Mesenchymal stem cell (in vitro differentiated cells and primary cell): ENCODE results near the gene SYNJ2.

ENCODE experiments used
- DNase-seq: peaks from one replicate; pipeline ENCODE4 v3.0.0-alpha.2; 2013
- H2AFZ ChIP-seq: one replicate; pipeline ENCODE4 v1.6.1; 2013; ENCODE audit warnings: low read depth, mild to moderate bottlenecking, control low read depth, inconsistent platforms, low read length, moderate library complexity
- H2AK5ac ChIP-seq: 2 replicates; pipeline ENCODE4 v1.6.1; 2013; ENCODE audit warnings: low read length, moderate library complexity, mild to moderate bottlenecking, inconsistent platforms; ENCODE audit not compliant: severe bottlenecking
- H2BK120ac ChIP-seq: one replicate; pipeline ENCODE4 v1.6.1; 2013; ENCODE audit warnings: low read depth, mild to moderate bottlenecking, inconsistent platforms, low read length, moderate library complexity
- H2BK12ac ChIP-seq, 2 experiments: one replicate each; pipeline ENCODE4 v1.6.1; 2013; ENCODE audit warnings: inconsistent platforms in 2 of 2, low read length in 2 of 2, mild to moderate bottlenecking in 2 of 2, moderate library complexity in 2 of 2, control low read depth in 1 of 2
- H2BK15ac ChIP-seq: one replicate; pipeline ENCODE4 v1.6.1; 2013; ENCODE audit warnings: mild to moderate bottlenecking, low read depth, inconsistent platforms; ENCODE audit not compliant: poor library complexity, severe bottlenecking
- H2BK5ac ChIP-seq: 2 replicates; pipeline ENCODE4 v1.6.1; 2013; ENCODE audit warnings: low read depth, mild to moderate bottlenecking, low read length, control low read depth, inconsistent platforms; ENCODE audit not compliant: poor library complexity, severe bottlenecking
- H3K14ac ChIP-seq, 2 experiments: one replicate each; pipeline ENCODE4 v1.6.1; 2013; ENCODE audit warnings: inconsistent platforms in 2 of 2, low read length in 2 of 2, control low read depth in 1 of 2, mild to moderate bottlenecking in 1 of 2, moderate library complexity in 1 of 2
- H3K18ac ChIP-seq, 2 experiments: one replicate each; pipeline ENCODE4 v1.6.1; 2013; ENCODE audit warnings: inconsistent platforms in 2 of 2, low read length in 2 of 2, control low read depth in 1 of 2, low read depth in 1 of 2, mild to moderate bottlenecking in 1 of 2
- H3K23ac ChIP-seq, 2 experiments: one replicate each; pipeline ENCODE4 v1.6.1; 2013; ENCODE audit warnings: inconsistent platforms in 2 of 2, low read length in 2 of 2, mild to moderate bottlenecking in 2 of 2, moderate library complexity in 2 of 2, control low read depth in 1 of 2
- H3K27ac ChIP-seq: 2 replicates; pipeline ENCODE4 v1.5.1; 2013; ENCODE audit warnings: mild to moderate bottlenecking, moderate library complexity, low read length, control low read depth, inconsistent platforms; ENCODE audit not compliant: poor library complexity, severe bottlenecking
- H3K27me3 ChIP-seq, 2 experiments: 2 replicates each; pipeline versions ENCODE4 v1.6.1 to v1.7.0; 2013; ENCODE audit warnings: low read length in 2 of 2, mild to moderate bottlenecking in 2 of 2, moderate library complexity in 2 of 2, control low read depth in 1 of 2, inconsistent platforms in 1 of 2; ENCODE audit not compliant: control insufficient read depth in 1 of 2, insufficient read depth in 1 of 2
- H3K36me3 ChIP-seq, 2 experiments: 2 replicates each; pipeline versions ENCODE4 v1.6.1 to v1.7.0; 2013; ENCODE audit warnings: low read length in 2 of 2, control low read depth in 1 of 2, inconsistent platforms in 1 of 2, low read depth in 1 of 2, mild to moderate bottlenecking in 1 of 2; ENCODE audit not compliant: insufficient read depth in 2 of 2, control insufficient read depth in 1 of 2
- H3K4ac ChIP-seq, 2 experiments: one replicate each; pipeline ENCODE4 v1.6.1; 2013; ENCODE audit warnings: inconsistent platforms in 2 of 2, low read length in 2 of 2, mild to moderate bottlenecking in 2 of 2, moderate library complexity in 2 of 2, control low read depth in 1 of 2, low read depth in 1 of 2
- H3K4me1 ChIP-seq: 2 replicates; pipeline ENCODE4 v1.6.1; 2013; ENCODE audit warnings: low read depth, low read length, control low read depth; ENCODE audit not compliant: control insufficient read depth, insufficient read depth
- H3K4me2 ChIP-seq: 2 replicates; pipeline ENCODE4 v1.6.1; 2013; ENCODE audit warnings: low read length, mild to moderate bottlenecking, inconsistent platforms; ENCODE audit not compliant: poor library complexity, severe bottlenecking
- H3K4me3 ChIP-seq, 2 experiments: 2 replicates each; pipeline versions ENCODE4 v1.5.1 to v1.7.0; 2013; ENCODE audit warnings: low read length in 2 of 2, mild to moderate bottlenecking in 2 of 2, control low read depth in 1 of 2, low read depth in 1 of 2; ENCODE audit not compliant: insufficient read depth in 1 of 2
- H3K79me1 ChIP-seq: replicated peaks from 2 replicates; pipeline ENCODE4 v1.6.1; 2013; ENCODE audit warnings: mild to moderate bottlenecking, control low read depth, low read length, inconsistent platforms; ENCODE audit not compliant: poor library complexity, severe bottlenecking
- H3K9ac ChIP-seq: 2 replicates; pipeline ENCODE4 v1.7.0; 2013; ENCODE audit warnings: mild to moderate bottlenecking, low read length, moderate library complexity
- H3K9me3 ChIP-seq: 2 replicates; pipeline ENCODE4 v1.7.0; 2013; ENCODE audit warnings: mild to moderate bottlenecking, low read length; ENCODE audit not compliant: control insufficient read depth
- H4K8ac ChIP-seq: one replicate; pipeline ENCODE4 v1.6.1; 2013; ENCODE audit warnings: inconsistent platforms, mild to moderate bottlenecking, low read length, moderate library complexity
- H4K91ac ChIP-seq: one replicate; pipeline ENCODE4 v1.6.1; 2013; ENCODE audit warnings: mild to moderate bottlenecking, low read length, inconsistent platforms
- WGBS: methylation state at CpG from one replicate; pipeline ENCODE4 v1.1.7; 2013; ENCODE audit warnings: mixed read lengths; 5-methylcytosine and 5-hydroxymethylcytosine counted together

SYNJ2 gene

DNA sequence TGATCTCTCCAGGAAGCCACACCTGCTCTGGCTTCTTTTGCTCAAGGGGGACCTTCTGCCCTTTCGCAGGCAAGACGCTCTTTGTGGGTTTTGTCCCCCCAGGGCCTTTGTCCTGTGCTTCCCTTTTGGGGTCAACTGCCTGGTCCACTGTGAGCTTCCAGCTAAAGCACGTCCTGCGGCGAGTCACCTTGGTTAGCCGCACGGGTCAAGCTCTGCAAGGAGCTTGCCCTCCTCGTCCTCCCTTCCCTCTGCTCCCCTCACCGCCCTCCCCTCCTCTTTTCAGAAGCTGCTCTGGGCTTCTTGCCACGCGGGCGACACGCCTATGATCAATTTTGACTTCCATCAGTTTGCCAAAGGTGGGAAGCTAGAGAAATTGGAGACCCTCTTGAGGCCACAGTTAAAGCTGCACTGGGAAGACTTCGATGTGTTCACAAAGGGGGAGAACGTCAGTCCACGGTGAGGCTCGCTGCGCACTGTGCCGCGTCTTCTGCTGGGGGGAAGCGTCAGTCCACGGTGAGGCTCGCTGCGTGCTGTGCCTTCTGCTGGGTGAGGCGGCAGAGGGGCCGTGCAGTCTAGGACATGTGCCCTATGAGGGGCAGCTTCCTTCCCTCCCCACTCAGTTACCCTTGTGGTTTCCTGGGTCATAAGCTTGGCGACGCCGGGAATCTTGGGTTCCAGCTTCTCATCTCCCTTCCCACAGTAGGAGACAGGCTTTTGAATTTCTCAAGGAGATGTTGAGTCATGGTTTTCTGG is 80.2 kb downstream of the SYNJ2 start:
- Histone ChIP-seq H3K18ac (peak overlapping the region in 1 of 2 experiments; percentile 25), H3K9ac (peak overlapping the region; percentile 93), H3K4me1 (peaks cover 39% of the 10 kb centered on the region), H3K27me3 (no peaks in the 10 kb centered on the region), H3K4me2 (no peak overlapping the region), H3K14ac (no peak overlapping the region), H3K9me3 (peaks cover 4% of the 10 kb centered on the region), H2BK120ac (no peak overlapping the region), H2AFZ (no peak overlapping the region), H3K4me3 (no peak overlapping the region), H3K79me1 (peaks cover 25% of the 10 kb centered on the region), H4K91ac (no peak overlapping the region), H2AK5ac (no peak overlapping the region), H3K36me3 (peaks cover 67 to 72% of the 10 kb centered on the region in 2 experiments), H2BK12ac (no peak overlapping the region), H3K27ac (no peak overlapping the region), H3K23ac (no peak overlapping the region), H4K8ac (no peak overlapping the region), H2BK5ac (no peak overlapping the region), H3K4ac (no peak overlapping the region), H2BK15ac (no peak overlapping the region)
- DNase-seq: no peak
- 95% methylated on average over 26 of the region's 29 CpGs for WGBS

DNA sequence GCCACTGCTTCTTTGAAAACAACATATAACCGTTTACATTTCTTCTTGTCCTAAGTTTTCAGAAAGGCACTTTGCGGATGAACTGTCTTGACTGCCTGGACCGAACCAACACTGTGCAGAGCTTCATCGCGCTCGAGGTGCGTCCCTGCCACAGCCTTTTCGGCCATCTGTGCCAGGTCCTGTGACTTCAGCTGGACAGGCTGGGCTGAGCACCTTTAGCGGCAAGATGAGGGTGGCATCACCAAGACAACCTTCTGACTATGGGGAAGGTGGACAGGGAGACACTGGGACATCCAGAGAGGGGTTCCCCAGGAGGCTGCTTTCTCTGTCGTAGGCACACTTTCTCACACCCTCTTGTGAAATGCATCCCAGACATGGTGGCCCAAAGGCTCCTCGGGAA is 82.1 kb downstream of the SYNJ2 start:
- Histone ChIP-seq H3K4me3 (no peak overlapping the region), H3K9me3 (peaks cover 4% of the 10 kb centered on the region), H3K4me1 (peaks cover 44% of the 10 kb centered on the region), H3K18ac (no peak overlapping the region), H3K36me3 (peaks cover 81% of the 10 kb centered on the region in 2 experiments), H2AFZ (no peak overlapping the region), H3K27ac (no peak overlapping the region), H4K91ac (no peak overlapping the region), H2AK5ac (no peak overlapping the region), H3K14ac (no peak overlapping the region), H3K79me1 (peaks cover 26% of the 10 kb centered on the region), H2BK15ac (no peak overlapping the region), H3K4me2 (no peak overlapping the region), H3K27me3 (no peaks in the 10 kb centered on the region), H2BK120ac (no peak overlapping the region), H3K9ac (no peak overlapping the region), H3K4ac (no peak overlapping the region), H2BK12ac (no peak overlapping the region), H3K23ac (no peak overlapping the region), H4K8ac (no peak overlapping the region), H2BK5ac (no peak overlapping the region)
- WGBS: 99% methylated on average over 11 of the region's 11 CpGs
- no peak for DNase-seq

DNA sequence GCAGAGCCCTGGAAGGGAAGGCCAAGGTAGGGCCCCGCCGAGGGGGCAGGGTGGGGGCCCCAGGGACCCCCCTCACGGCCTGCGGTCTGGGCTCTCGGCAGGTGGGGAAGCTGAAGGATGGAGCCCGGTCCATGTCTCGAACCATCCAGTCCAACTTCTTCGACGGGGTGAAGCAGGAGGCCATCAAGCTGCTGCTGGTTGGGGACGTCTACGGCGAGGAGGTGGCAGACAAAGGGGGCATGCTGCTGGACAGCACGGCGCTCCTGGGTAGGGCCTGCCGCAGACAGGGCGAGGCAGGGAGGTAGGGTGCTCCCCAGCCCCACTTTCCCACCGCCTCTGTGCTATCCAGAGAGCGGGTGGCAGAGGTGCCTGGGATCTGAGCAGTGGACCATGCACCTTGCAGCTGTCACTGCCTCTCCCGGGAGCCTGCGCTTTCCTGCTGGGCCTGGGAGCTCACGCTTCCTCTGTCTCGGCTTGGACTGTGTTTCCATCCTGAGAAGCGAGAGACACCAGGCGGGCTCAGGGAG is 83.1 kb downstream of the SYNJ2 start:
- H3K14ac ChIP-seq: no peak overlapping the region
- peaks cover 72 to 80% of the 10 kb centered on the region in 2 experiments for H3K36me3 ChIP-seq
- H3K9me3 ChIP-seq: peaks cover 4% of the 10 kb centered on the region
- no peak overlapping the region for H2BK15ac ChIP-seq
- H3K4me3 ChIP-seq: no peak overlapping the region
- H2AFZ ChIP-seq: no peak overlapping the region
- H3K27ac ChIP-seq: no peak overlapping the region
- peaks cover 44% of the 10 kb centered on the region for H3K4me1 ChIP-seq
- H3K23ac ChIP-seq: no peak overlapping the region
- H3K9ac ChIP-seq: no peak overlapping the region
- H2BK12ac ChIP-seq: no peak overlapping the region
- no peak overlapping the region for H2BK120ac ChIP-seq
- no peak for DNase-seq
- no peak overlapping the region for H2AK5ac ChIP-seq
- WGBS: 94% methylated on average over 24 of the region's 24 CpGs
- H3K18ac ChIP-seq: no peak overlapping the region
- no peak overlapping the region for H4K8ac ChIP-seq
- H2BK5ac ChIP-seq: no peak overlapping the region
- H4K91ac ChIP-seq: no peak overlapping the region
- H3K4ac ChIP-seq: no peak overlapping the region
- H3K79me1 ChIP-seq: peaks cover 21% of the 10 kb centered on the region
- no peak overlapping the region for H3K4me2 ChIP-seq
- H3K27me3 ChIP-seq: no peaks in the 10 kb centered on the region

- H2BK5ac ChIP-seq: no peak overlapping the region
- H3K36me3 ChIP-seq: peaks cover 73 to 92% of the 10 kb centered on the region in 2 experiments
- peaks cover 36% of the 10 kb centered on the region for H3K4me1 ChIP-seq
- H2AK5ac ChIP-seq: no peak overlapping the region
- H2BK15ac ChIP-seq: peak overlapping the region; percentile 18
- no peak overlapping the region for H3K18ac ChIP-seq
- H4K8ac ChIP-seq: no peak overlapping the region
- no peak overlapping the region for H3K27ac ChIP-seq
- H3K14ac ChIP-seq: no peak overlapping the region
- no peak overlapping the region for H3K4me3 ChIP-seq
- H3K4ac ChIP-seq: no peak overlapping the region
- no peak for DNase-seq
- 95% methylated on average over 23 of the region's 23 CpGs for WGBS
- H3K27me3 ChIP-seq: no peaks in the 10 kb centered on the region
- peaks cover 4% of the 10 kb centered on the region for H3K9me3 ChIP-seq
- H2BK12ac ChIP-seq: no peak overlapping the region
- no peak overlapping the region for H4K91ac ChIP-seq
- no peak overlapping the region for H2BK120ac ChIP-seq
- H3K4me2 ChIP-seq: no peak overlapping the region
- no peak overlapping the region for H3K9ac ChIP-seq
- no peak overlapping the region for H2AFZ ChIP-seq
- H3K79me1 ChIP-seq: peaks cover 16% of the 10 kb centered on the region
- no peak overlapping the region for H3K23ac ChIP-seq
Measured at GRCh38 chr6:158066136-158066781, 84.6 kb downstream of the SYNJ2 start.
